Brain microvascular endothelial cell (primary cell): ENCODE data around the gene UBXN10.

Experiments
- DNase-seq: peaks from one replicate; pipeline ENCODE4 v3.0.0-alpha.2; 2020
- H3K27ac ChIP-seq: fragments of 250-450 bp; sonication (Bioruptor Pico); 2 replicates; pipeline ENCODE4 v1.5.1; 2020; ENCODE audit warnings: mild to moderate bottlenecking, moderate library complexity
- H3K27me3 ChIP-seq: fragments of 250-450 bp; sonication (Bioruptor Pico); replicated peaks from 2 replicates; pipeline ENCODE4 v1.5.1; 2020; ENCODE audit warnings: mild to moderate bottlenecking
- H3K36me3 ChIP-seq: fragments of 250-450 bp; sonication (Bioruptor Pico); replicated peaks from 2 replicates; pipeline ENCODE4 v1.5.1; 2020; ENCODE audit warnings: mild to moderate bottlenecking
- H3K4me3 ChIP-seq: 2 replicates; pipeline ENCODE4 v1.5.1; 2011; ENCODE audit warnings: low read depth, mild to moderate bottlenecking, control low read depth, low read length, moderate library complexity
- in situ Hi-C: cut with HindIII; loops from 2 replicates; pipeline ENCODE4 v1.10.0; 2017; ENCODE audit warnings: low sequenced_read_pairs, low pct_ligation_motif_present
- TF ChIP-seq, protein P1 (sequence below): IDR thresholded peaks from 2 replicates; pipeline ENCODE4 v1.5.1; 2011; ENCODE audit warnings: low read depth, mild to moderate bottlenecking, moderate library complexity, low read length, control low read depth, inconsistent platforms; ENCODE audit errors: missing control alignments

UBXN10 gene

DNA sequence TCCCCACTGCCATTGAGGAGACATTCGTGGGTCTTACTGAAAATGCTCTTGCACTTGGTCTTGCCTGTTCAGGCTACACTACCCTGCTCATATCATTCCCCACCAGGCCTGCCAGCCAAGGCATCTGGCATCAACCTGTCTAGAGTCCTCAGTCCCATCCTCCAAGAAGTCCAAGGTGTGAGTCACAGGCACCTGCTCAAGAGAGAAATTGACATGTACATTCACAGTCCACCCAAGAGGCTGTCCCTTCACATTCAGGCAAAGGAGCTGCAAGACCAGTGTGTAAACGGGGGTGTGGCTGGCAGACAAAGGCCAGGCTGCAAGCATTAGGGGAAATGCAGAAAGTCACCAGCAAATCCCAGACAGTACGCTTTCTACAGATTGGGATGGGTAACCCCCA, 13.5 kb downstream of the UBXN10 start:
- TF ChIP-seq, protein P1, sequence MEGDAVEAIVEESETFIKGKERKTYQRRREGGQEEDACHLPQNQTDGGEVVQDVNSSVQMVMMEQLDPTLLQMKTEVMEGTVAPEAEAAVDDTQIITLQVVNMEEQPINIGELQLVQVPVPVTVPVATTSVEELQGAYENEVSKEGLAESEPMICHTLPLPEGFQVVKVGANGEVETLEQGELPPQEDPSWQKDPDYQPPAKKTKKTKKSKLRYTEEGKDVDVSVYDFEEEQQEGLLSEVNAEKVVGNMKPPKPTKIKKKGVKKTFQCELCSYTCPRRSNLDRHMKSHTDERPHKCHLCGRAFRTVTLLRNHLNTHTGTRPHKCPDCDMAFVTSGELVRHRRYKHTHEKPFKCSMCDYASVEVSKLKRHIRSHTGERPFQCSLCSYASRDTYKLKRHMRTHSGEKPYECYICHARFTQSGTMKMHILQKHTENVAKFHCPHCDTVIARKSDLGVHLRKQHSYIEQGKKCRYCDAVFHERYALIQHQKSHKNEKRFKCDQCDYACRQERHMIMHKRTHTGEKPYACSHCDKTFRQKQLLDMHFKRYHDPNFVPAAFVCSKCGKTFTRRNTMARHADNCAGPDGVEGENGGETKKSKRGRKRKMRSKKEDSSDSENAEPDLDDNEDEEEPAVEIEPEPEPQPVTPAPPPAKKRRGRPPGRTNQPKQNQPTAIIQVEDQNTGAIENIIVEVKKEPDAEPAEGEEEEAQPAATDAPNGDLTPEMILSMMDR: no peak
- in situ Hi-C loops: no loop called here
- Histone ChIP-seq H3K27ac (no peak overlapping the region), H3K4me3 (no peak overlapping the region), H3K36me3 (no peaks in the 10 kb centered on the region), H3K27me3 (peaks cover 3% of the 10 kb centered on the region)
- DNase-seq: no peak

DNA sequence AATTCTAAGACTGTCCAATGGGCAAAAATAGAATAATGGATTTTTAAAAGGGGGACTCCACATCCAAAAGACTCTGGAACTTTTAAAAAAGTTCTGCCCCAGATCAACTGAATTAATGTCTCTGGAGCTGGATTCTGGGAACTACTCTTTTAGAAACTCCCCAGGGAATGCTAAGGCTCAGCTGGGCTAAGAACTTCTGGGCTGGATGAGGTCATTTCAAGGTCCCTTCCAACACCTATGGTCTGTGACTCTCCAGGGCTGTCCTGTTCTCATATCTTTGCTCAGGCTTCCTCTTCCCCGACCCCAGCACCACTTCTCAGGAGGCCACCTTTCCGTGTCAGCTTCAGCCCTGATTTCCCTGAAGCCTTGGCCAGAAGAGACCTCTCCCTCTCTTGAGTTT, 13.9 kb downstream of the UBXN10 start:
- in situ Hi-C loops: no loop called here
- TF ChIP-seq, protein P1: no peak
- no peak for DNase-seq
- no peak overlapping the region for H3K4me3 ChIP-seq
- no peaks in the 10 kb centered on the region for H3K36me3 ChIP-seq
- no peak overlapping the region for H3K27ac ChIP-seq
- H3K27me3 ChIP-seq: peaks cover 2% of the 10 kb centered on the region

DNA sequence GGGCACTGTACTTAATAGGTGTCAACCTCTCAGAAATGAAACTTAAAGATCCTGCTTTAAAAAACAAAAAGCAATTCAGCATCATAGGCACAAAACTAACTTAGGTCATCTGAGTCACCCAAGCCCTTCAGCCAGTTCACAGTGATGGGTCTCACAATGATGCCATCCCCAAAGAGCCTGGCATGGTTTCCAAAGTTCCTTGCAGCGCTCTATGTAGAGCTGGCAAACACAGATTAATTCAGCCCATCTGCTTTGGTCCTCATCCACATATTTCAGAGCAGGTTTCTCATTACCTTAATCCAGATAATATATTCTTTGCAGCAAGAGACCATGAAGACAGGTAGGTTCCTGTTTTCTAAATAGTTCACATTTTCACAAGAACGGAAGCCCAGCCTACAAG, 15.1 kb downstream of the UBXN10 start:
- Histone ChIP-seq H3K27me3 (peaks cover 2% of the 10 kb centered on the region), H3K36me3 (no peaks in the 10 kb centered on the region), H3K4me3 (no peak overlapping the region), H3K27ac (no peak overlapping the region)
- in situ Hi-C loops: no loop called here
- no peak for DNase-seq
- TF ChIP-seq, protein P1: no peak

DNA sequence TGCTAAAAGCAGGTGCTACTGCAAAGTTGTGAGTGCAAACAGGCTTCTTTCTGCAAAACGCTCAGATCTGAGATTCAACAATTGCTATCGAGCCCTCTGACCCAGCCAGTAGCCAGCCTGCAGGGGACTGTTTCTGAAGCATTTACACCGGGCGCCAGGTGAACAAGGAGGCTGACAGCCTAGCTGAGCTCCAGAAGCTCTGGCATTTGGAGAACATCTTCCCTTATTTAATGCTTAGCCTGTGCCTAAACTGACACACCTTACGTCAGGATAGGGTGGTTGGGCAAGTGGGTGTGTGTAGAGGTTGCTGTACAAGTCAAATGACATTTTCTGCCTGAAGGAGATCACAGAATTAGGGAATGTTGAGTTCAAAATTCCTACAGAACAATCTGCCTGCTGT, 16.3 kb downstream of the UBXN10 start:
- H3K27me3 ChIP-seq: peaks cover 2% of the 10 kb centered on the region
- in situ Hi-C loops: no loop called here
- TF ChIP-seq, protein P1: no peak
- H3K27ac ChIP-seq: no peak overlapping the region
- DNase-seq: no peak
- no peaks in the 10 kb centered on the region for H3K36me3 ChIP-seq
- no peak overlapping the region for H3K4me3 ChIP-seq

DNA sequence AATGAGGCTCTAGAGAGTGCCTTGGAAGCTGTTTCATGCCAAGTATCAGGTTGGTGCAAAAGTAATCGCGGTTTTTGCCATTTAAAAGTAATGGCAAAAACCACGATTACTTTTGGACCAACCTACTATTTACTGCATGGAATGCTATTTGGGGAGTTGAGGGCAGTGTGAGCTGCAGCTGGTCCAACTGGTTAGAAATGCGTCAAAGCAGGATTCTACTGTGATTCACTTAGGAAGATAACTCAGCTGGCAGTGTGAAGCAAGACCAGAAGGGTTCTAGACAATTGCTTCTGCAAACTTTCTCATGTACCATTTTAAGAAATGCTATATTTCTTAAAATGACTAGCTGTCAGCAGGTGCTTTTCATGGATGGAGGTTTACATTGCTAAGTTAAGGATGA, 21.6 kb downstream of the UBXN10 start:
- no peak for DNase-seq
- H3K36me3 ChIP-seq: no peaks in the 10 kb centered on the region
- H3K27ac ChIP-seq: no peak overlapping the region
- TF ChIP-seq, protein P1: no peak
- H3K4me3 ChIP-seq: no peak overlapping the region
- peaks cover 6% of the 10 kb centered on the region for H3K27me3 ChIP-seq
- in situ Hi-C loops: no loop called here

DNA sequence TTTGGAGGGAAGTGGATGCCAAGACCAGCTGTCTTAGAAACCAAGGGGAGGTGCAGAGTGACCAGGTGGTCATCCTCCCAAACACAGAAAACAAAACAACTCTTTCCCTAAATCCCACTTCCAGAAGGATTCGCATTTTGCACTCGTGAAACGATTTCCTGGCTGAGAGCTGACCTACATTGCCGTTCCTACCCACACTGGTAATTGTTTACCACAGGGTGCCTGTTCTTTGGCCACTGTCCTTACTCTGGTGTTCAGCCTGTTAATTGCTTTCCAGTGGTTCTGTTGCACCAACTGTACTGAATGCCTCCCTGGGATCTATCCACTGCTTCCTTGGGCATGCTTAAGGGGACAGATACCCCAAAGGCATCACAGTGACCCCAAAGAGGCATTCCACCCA, 23.6 kb downstream of the UBXN10 start:
- TF ChIP-seq, protein P1: no peak
- Histone ChIP-seq H3K27ac (no peak overlapping the region), H3K36me3 (no peaks in the 10 kb centered on the region), H3K4me3 (no peak overlapping the region), H3K27me3 (peaks cover 7% of the 10 kb centered on the region)
- DNase-seq: no peak
- in situ Hi-C loops: no loop called here
